ENCODE results near the gene NAGPA. TPM values are rescaled to one million over a fixed set of nuclear protein-coding genes. Genes with fewer than 3 reads are reported as not detected.

The NAGPA gene
- total RNA-seq, 1 donor from 2014 or later = 3.3 TPM

GRCh38 chr16:4994719-4995434 is 38.9 kb downstream of the NAGPA start:
- no peaks in the 10 kb centered on the region for H4K20me1 ChIP-seq (ENCODE audit: low read depth)
- TF ChIP-seq EZH2 (IDR thresholded peaks at IDR 0.05) = no peak
- no peak overlapping the region for H3K4me2 ChIP-seq
- Mint-ChIP-seq H3K27ac (no peak overlapping the region), H3K27me3 (ENCODE audit: insufficient read depth, low read depth) (no peaks in the 10 kb centered on the region), H3K4me3 (no peak overlapping the region), H3K9me3 (no peaks in the 10 kb centered on the region), H3K36me3 (no peaks in the 10 kb centered on the region), H3K4me1 (peaks cover 9% of the 10 kb centered on the region)
- H3K36me3 ChIP-seq = no peaks in the 10 kb centered on the region
- H3K4me1 ChIP-seq = peaks cover 9% of the 10 kb centered on the region
- no peak overlapping the region for H3K27ac ChIP-seq
- H3K4me3 ChIP-seq = no peak overlapping the region
- no peaks in the 10 kb centered on the region for H3K27me3 ChIP-seq
- H2AFZ ChIP-seq (replicated peaks) = peak overlapping the region; percentile 73
- no peaks in the 10 kb centered on the region for H3K9me3 ChIP-seq (ENCODE audit: low read depth)
- H3F3A ChIP-seq (ENCODE audit: low read depth) = peaks cover 9% of the 10 kb centered on the region
- no peaks in the 10 kb centered on the region for H3K79me2 ChIP-seq (ENCODE audit: low read depth)
- H3K9ac ChIP-seq = no peak overlapping the region
- no peak for DNase-seq (ENCODE audit: low spot score)

GRCh38 chr16:4991754-4992153 is 42.0 kb downstream of the NAGPA start:
- peaks cover 28% of the 10 kb centered on the region for H3K27me3 Mint-ChIP-seq (ENCODE audit: insufficient read depth, low read depth)

GRCh38 chr16:4990415-4990814 is 43.3 kb downstream of the NAGPA start:
- Mint-ChIP-seq H3K4me1 (peaks cover 9% of the 10 kb centered on the region), H3K9me3 (peaks cover 5% of the 10 kb centered on the region), H3K27me3 (ENCODE audit: insufficient read depth, low read depth) (peaks cover 38% of the 10 kb centered on the region), H3K36me3 (no peaks in the 10 kb centered on the region), H3K4me3 (no peak overlapping the region), H3K27ac (no peak overlapping the region)
- H2AFZ ChIP-seq (replicated peaks) = no peak overlapping the region
- no peak for DNase-seq (ENCODE audit: low spot score)
- H3K27ac ChIP-seq = no peak overlapping the region
- no peak overlapping the region for H3K4me3 ChIP-seq
- peaks cover 16% of the 10 kb centered on the region for H3F3A ChIP-seq (ENCODE audit: low read depth)
- no peak for TF ChIP-seq CTCF (IDR thresholded peaks at IDR 0.05)
- no peak for TF ChIP-seq EZH2phosphoT487 (IDR thresholded peaks at IDR 0.05)
- TF ChIP-seq EZH2 (IDR thresholded peaks at IDR 0.05) = no peak
- peaks cover 9% of the 10 kb centered on the region for H3K4me1 ChIP-seq
- H3K36me3 ChIP-seq = no peaks in the 10 kb centered on the region
- no peaks in the 10 kb centered on the region for H3K9me3 ChIP-seq (ENCODE audit: low read depth)
- no peaks in the 10 kb centered on the region for H3K79me2 ChIP-seq (ENCODE audit: low read depth)
- H4K20me1 ChIP-seq (ENCODE audit: low read depth) = no peaks in the 10 kb centered on the region
- H3K9ac ChIP-seq = no peak overlapping the region
- peaks cover 42% of the 10 kb centered on the region for H3K27me3 ChIP-seq
- H3K4me2 ChIP-seq = no peak overlapping the region

More at GRCh38 chr16:4991754-4992153, 42.0 kb downstream of the NAGPA start:
- H3K27me3 ChIP-seq = peaks cover 29% of the 10 kb centered on the region
- Mint-ChIP-seq H3K4me1 (peaks cover 9% of the 10 kb centered on the region), H3K9me3 (peaks cover 5% of the 10 kb centered on the region), H3K27ac (no peak overlapping the region), H3K36me3 (no peaks in the 10 kb centered on the region), H3K4me3 (no peak overlapping the region)
- H3K4me2 ChIP-seq = no peak overlapping the region
- no peaks in the 10 kb centered on the region for H3K36me3 ChIP-seq
- H4K20me1 ChIP-seq (ENCODE audit: low read depth) = no peaks in the 10 kb centered on the region
- no peaks in the 10 kb centered on the region for H3K79me2 ChIP-seq (ENCODE audit: low read depth)
- H3K9me3 ChIP-seq (ENCODE audit: low read depth) = no peaks in the 10 kb centered on the region
- DNase-seq (ENCODE audit: low spot score) = no peak
- TF ChIP-seq EZH2phosphoT487 (IDR thresholded peaks at IDR 0.05) (no peak), EZH2 (IDR thresholded peaks at IDR 0.05) (no peak), CTCF (IDR thresholded peaks at IDR 0.05) (no peak)
- peaks cover 14% of the 10 kb centered on the region for H3F3A ChIP-seq (ENCODE audit: low read depth)
- no peak overlapping the region for H3K4me3 ChIP-seq
- no peak overlapping the region for H2AFZ ChIP-seq (replicated peaks)
- H3K27ac ChIP-seq = no peak overlapping the region
- H3K4me1 ChIP-seq = peaks cover 9% of the 10 kb centered on the region
- no peak overlapping the region for H3K9ac ChIP-seq

GRCh38 chr16:4989391-4990006 is 44.2 kb downstream of the NAGPA start:
- Histone ChIP-seq H3K9ac (no peak overlapping the region), H3K4me3 (no peak overlapping the region), H3K9me3 (ENCODE audit: low read depth) (no peaks in the 10 kb centered on the region), H3F3A (ENCODE audit: low read depth) (peaks cover 8% of the 10 kb centered on the region), H3K27me3 (peaks cover 52% of the 10 kb centered on the region), H3K4me2 (no peak overlapping the region), H3K4me1 (no peaks in the 10 kb centered on the region), H3K27ac (no peak overlapping the region), H3K36me3 (no peaks in the 10 kb centered on the region), H4K20me1 (ENCODE audit: low read depth) (no peaks in the 10 kb centered on the region), H2AFZ (replicated peaks) (no peak overlapping the region), H3K79me2 (ENCODE audit: low read depth) (no peaks in the 10 kb centered on the region)
- TF ChIP-seq EZH2 (IDR thresholded peaks at IDR 0.05) (no peak), CTCF (IDR thresholded peaks at IDR 0.05) (no peak), EZH2phosphoT487 (IDR thresholded peaks at IDR 0.05) (no peak)
- Mint-ChIP-seq H3K36me3 (no peaks in the 10 kb centered on the region), H3K27me3 (ENCODE audit: insufficient read depth, low read depth) (peaks cover 38% of the 10 kb centered on the region), H3K9me3 (peaks cover 5% of the 10 kb centered on the region), H3K4me1 (no peaks in the 10 kb centered on the region), H3K4me3 (no peak overlapping the region), H3K27ac (no peak overlapping the region)
- no peak for DNase-seq (ENCODE audit: low spot score)

Measured in neural progenitor cell (in vitro differentiated cells).